ENCODE results near the gene PRKCI. TPM values are rescaled to one million over a fixed set of nuclear protein-coding genes. Genes with fewer than 3 reads are reported as not detected.

The PRKCI gene
- total and polyA plus RNA-seq, 4 donors: 41.8 to 71.5 (median 42.5) TPM

DNA sequence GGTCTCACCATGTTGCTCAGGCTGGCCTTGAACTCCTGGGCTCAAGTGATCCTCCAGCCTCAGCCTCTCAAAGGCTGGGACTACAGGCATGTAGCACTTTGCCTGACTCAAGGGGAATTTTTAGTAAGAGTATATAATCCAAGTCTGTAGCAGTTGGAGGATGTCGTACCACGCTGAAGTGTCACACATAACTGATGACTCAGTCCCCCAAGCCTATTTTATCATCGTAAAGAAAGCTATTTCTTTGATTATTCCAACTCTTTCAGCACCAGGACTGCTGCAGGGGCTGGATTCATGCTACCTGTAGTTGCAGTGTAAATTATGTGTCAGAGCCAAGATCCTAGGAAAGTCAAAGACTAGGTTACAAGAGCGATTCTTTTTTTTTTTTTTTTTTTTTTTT lies 1.4 kb upstream of the PRKCI start:
- H3K27ac ChIP-seq (ENCODE audit: low read depth, low read length): no peak overlapping the region
- H3K4me3 ChIP-seq (ENCODE audit: low read depth, low read length): no peak overlapping the region
- no peaks in the 10 kb centered on the region for H3K27me3 ChIP-seq (ENCODE audit: control insufficient read depth, insufficient read depth, low read length)
- no peak for DNase-seq (ENCODE audit: low read depth in 4 of 6, low spot score in 6 of 6)
- peaks cover 2% of the 10 kb centered on the region for H3K9me3 ChIP-seq (ENCODE audit: control insufficient read depth, insufficient read depth, low read length)
- no peaks in the 10 kb centered on the region for H3K4me1 ChIP-seq (ENCODE audit: control insufficient read depth, insufficient read depth, low read length)
- no peaks in the 10 kb centered on the region for H3K36me3 ChIP-seq (ENCODE audit: control insufficient read depth, insufficient read depth, low read length)
- no CpG with 5 or more reads among the region's 4 CpGs for WGBS (ENCODE audit: insufficient coverage)

DNA sequence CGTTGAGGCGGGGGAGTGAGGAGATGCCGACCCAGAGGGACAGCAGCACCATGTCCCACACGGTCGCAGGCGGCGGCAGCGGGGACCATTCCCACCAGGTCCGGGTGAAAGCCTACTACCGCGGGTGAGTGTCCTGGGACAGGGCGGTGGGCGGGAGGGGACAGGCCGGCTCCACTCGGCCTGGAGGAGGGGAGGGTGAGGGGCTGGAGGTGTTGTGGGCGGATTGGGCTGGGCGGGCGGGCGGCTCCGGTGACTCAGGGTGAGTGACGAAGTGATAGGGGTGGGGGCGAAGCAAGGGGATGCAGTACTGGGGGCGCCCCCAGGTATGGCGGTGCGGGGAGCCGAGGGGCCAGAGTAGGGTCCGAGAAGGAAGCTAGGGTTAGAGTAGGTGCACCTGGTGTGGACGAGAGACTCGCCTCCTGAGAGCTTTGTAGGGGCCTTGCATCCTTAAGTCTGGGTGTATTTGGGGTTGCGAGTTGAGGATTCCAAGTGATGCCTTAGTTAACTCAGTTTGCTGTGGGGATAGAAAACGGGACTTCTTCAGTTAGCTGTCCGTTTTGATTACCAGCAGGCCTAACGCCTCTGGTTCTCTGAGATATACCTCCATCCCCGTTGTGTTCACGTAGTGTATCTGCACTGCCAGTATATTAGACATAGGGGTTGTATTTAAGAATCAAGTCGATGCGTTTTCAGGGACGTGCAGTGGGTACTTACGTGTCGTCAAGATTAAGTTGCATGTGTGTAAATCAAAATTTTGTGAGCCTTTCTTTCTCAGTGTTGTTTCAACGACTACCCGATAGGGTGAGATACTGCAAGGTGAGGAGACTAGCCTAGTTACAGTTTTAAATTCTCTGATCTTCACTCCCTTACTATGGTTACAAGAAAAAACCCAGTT lies 670 bp downstream of the PRKCI start:
- peak; percentile 9 to 71 (median 19) for DNase-seq (ENCODE audit: low read depth in 4 of 6, low spot score in 6 of 6)
- no peaks in the 10 kb centered on the region for H3K36me3 ChIP-seq (ENCODE audit: control insufficient read depth, insufficient read depth, low read length)
- WGBS (ENCODE audit: insufficient coverage): under 1% methylated on average over 40 of the region's 42 CpGs
- peak overlapping the region; percentile 82 for H3K4me3 ChIP-seq (ENCODE audit: low read depth, low read length)
- H3K4me1 ChIP-seq (ENCODE audit: control insufficient read depth, insufficient read depth, low read length): no peaks in the 10 kb centered on the region
- H3K9me3 ChIP-seq (ENCODE audit: control insufficient read depth, insufficient read depth, low read length): peaks cover 2% of the 10 kb centered on the region
- H3K27me3 ChIP-seq (ENCODE audit: control insufficient read depth, insufficient read depth, low read length): no peaks in the 10 kb centered on the region
- peak overlapping the region; percentile 67 for H3K27ac ChIP-seq (ENCODE audit: low read depth, low read length)

DNA sequence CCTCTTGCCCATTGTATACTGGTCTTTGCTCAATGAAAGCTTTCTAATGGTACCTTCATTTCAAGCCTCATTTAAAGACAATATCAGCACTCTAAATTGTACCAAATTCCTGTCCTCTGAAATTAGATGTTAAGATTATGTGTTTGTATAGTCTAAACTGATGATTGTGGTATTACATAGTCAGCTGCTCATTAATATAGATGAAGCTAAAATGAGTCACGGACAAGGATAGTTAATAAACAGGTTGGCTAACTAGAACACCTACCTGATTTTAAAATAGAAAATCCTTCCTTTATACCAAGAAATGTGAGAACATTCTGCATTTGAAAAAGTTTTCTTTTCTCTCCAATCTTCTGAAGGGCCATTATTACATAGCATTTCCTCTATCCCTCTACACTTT lies 2.9 kb downstream of the PRKCI start:
- no peaks in the 10 kb centered on the region for H3K9me3 ChIP-seq (ENCODE audit: control insufficient read depth, insufficient read depth, low read length)
- no peak overlapping the region for H3K27ac ChIP-seq (ENCODE audit: low read depth, low read length)
- no peak overlapping the region for H3K4me3 ChIP-seq (ENCODE audit: low read depth, low read length)
- no CpG with 5 or more reads among the region's 1 CpG for WGBS (ENCODE audit: insufficient coverage)
- no peaks in the 10 kb centered on the region for H3K4me1 ChIP-seq (ENCODE audit: control insufficient read depth, insufficient read depth, low read length)
- DNase-seq (ENCODE audit: low read depth in 4 of 6, low spot score in 6 of 6): no peak
- H3K36me3 ChIP-seq (ENCODE audit: control insufficient read depth, insufficient read depth, low read length): no peaks in the 10 kb centered on the region
- H3K27me3 ChIP-seq (ENCODE audit: control insufficient read depth, insufficient read depth, low read length): no peaks in the 10 kb centered on the region

DNA sequence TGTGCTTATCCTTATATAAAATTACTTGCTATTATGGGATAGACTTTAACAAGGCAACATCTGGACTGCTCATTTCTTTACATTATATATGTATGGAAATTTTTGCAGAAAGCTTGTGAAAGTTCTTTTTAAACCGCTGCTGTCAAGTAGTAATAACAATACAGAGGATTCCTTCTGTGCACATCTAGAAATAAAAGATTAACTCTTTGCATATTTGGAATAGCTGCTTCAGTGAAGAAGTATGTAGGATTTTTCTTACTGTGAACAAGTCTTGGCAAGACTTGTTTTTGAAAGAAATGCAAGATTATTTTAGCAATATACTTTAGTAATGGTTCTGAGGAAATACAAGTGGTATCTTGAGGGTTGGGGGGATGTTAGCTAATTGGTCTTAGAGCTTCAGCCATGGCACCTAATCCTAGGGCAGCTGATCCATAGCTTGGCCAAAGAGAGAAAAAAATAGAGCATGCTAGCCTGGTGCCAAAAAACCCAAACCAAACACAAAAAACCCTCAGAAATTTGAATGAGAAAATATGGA lies 4.3 kb downstream of the PRKCI start:
- DNase-seq (ENCODE audit: low read depth in 4 of 6, low spot score in 6 of 6): no peak
- no peaks in the 10 kb centered on the region for H3K27me3 ChIP-seq (ENCODE audit: control insufficient read depth, insufficient read depth, low read length)
- H3K4me1 ChIP-seq (ENCODE audit: control insufficient read depth, insufficient read depth, low read length): no peaks in the 10 kb centered on the region
- no CpG with 5 or more reads among the region's 1 CpG for WGBS (ENCODE audit: insufficient coverage)
- no peaks in the 10 kb centered on the region for H3K9me3 ChIP-seq (ENCODE audit: control insufficient read depth, insufficient read depth, low read length)
- H3K36me3 ChIP-seq (ENCODE audit: control insufficient read depth, insufficient read depth, low read length): no peaks in the 10 kb centered on the region
- no peak overlapping the region for H3K4me3 ChIP-seq (ENCODE audit: low read depth, low read length)
- no peak overlapping the region for H3K27ac ChIP-seq (ENCODE audit: low read depth, low read length)

DNA sequence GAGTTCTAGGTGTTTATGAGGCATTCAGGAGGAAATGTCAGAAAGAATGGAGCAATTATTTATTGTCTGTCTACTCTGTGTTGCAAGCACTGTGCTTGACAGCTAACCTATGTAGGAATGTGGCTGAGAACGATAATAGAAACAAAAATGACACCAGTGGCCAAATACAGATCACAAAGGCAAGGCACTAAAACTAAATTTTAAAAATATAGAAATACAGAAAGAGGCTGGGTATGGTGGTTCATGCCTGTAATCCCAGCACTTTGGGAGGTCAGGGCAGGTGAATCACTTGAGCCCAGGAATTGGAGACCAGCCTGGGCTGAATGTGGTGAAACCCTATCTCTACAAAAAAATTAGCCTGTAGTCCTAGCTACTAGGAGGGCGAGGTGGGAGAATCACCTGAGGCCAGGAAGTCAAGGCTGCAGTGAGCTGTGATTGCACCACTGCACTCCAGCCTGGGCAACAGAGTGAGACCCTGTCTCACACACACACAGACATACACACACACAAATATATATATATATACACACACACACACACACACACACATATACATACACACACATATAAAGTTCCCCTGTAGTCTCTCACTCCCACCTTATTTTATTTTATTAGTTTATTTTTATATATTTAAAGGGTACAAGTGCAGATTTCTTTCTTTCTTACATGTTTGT lies 6.0 kb downstream of the PRKCI start:
- Histone ChIP-seq H3K27me3 (ENCODE audit: control insufficient read depth, insufficient read depth, low read length) (no peaks in the 10 kb centered on the region), H3K4me3 (ENCODE audit: low read depth, low read length) (no peak overlapping the region), H3K27ac (ENCODE audit: low read depth, low read length) (no peak overlapping the region), H3K36me3 (ENCODE audit: control insufficient read depth, insufficient read depth, low read length) (no peaks in the 10 kb centered on the region), H3K9me3 (ENCODE audit: control insufficient read depth, insufficient read depth, low read length) (no peaks in the 10 kb centered on the region), H3K4me1 (ENCODE audit: control insufficient read depth, insufficient read depth, low read length) (no peaks in the 10 kb centered on the region)
- no peak for DNase-seq (ENCODE audit: low read depth in 4 of 6, low spot score in 6 of 6)
- WGBS (ENCODE audit: insufficient coverage): no CpG with 5 or more reads among the region's 2 CpGs

DNA sequence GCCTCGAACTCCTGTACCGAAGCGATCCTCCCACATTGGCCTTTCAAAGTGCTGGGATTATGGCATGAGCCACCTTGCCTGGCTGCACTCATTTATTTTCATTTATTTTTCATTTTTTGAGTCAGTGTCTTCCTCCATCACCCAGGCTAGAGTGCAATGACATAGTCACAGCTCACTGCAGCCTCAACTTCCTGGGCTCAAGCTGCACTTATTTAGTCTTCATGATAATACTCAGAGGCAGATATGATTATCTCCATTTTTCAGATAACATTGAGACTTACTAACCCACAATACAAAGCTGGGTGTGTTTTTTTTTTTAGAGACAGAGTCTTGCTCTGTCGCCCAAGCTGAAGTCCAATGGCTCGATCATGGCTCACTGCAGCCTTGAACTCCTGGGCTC lies 10.0 kb downstream of the PRKCI start:
- no peak for DNase-seq (ENCODE audit: low read depth in 4 of 6, low spot score in 6 of 6)
- Histone ChIP-seq H3K4me1 (ENCODE audit: control insufficient read depth, insufficient read depth, low read length) (no peaks in the 10 kb centered on the region), H3K27ac (ENCODE audit: low read depth, low read length) (no peak overlapping the region), H3K9me3 (ENCODE audit: control insufficient read depth, insufficient read depth, low read length) (no peaks in the 10 kb centered on the region), H3K4me3 (ENCODE audit: low read depth, low read length) (no peak overlapping the region), H3K27me3 (ENCODE audit: control insufficient read depth, insufficient read depth, low read length) (no peaks in the 10 kb centered on the region), H3K36me3 (ENCODE audit: control insufficient read depth, insufficient read depth, low read length) (peaks cover 11% of the 10 kb centered on the region)
- WGBS (ENCODE audit: insufficient coverage): 85% methylated on average over 5 of the region's 5 CpGs

DNA sequence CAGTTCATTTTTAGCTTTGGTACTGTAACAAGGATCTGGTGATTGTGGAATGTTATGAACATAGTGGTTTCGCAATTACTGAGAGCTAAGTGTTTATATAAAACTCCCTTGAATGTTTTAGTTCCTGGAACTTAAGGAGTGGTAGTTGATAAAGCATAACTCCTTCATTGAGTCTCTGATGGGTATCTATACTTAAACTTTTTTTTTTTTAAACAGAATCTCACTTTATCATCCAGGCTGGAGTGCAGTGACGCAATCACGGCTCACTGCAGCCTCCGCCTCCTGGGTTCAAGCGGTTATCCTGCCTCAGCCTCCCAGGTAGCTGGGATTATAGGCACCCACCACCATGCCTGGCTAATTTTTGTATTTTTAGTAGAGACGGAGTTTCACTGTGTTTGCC lies 11.3 kb downstream of the PRKCI start:
- no peaks in the 10 kb centered on the region for H3K9me3 ChIP-seq (ENCODE audit: control insufficient read depth, insufficient read depth, low read length)
- no peaks in the 10 kb centered on the region for H3K27me3 ChIP-seq (ENCODE audit: control insufficient read depth, insufficient read depth, low read length)
- H3K4me3 ChIP-seq (ENCODE audit: low read depth, low read length): no peak overlapping the region
- WGBS (ENCODE audit: insufficient coverage): 100% methylated on average over 1 of the region's 6 CpGs
- H3K4me1 ChIP-seq (ENCODE audit: control insufficient read depth, insufficient read depth, low read length): no peaks in the 10 kb centered on the region
- DNase-seq (ENCODE audit: low read depth in 4 of 6, low spot score in 6 of 6): no peak
- H3K27ac ChIP-seq (ENCODE audit: low read depth, low read length): no peak overlapping the region
- H3K36me3 ChIP-seq (ENCODE audit: control insufficient read depth, insufficient read depth, low read length): peaks cover 11% of the 10 kb centered on the region

DNA sequence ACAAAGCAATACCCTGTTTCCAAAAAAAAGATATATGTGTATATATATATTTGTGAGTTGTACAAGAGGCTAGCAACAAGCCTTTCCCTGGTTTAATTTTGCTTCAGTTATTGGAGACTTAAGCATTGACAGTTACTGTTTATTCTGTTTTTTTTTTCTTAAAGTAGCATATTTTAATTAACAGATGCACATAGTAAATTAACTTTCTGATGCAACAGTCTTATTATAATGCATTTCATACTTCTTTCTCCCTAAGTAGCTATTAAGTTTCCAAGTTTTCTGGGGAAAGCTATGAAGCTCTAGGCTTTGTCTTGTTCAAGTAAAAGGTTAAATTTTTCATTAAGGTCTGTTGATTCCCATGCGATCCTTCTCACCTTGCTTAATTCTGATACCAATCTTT lies 17.9 kb downstream of the PRKCI start:
- Histone ChIP-seq H3K4me3 (ENCODE audit: low read depth, low read length) (no peak overlapping the region), H3K27me3 (ENCODE audit: control insufficient read depth, insufficient read depth, low read length) (no peaks in the 10 kb centered on the region), H3K9me3 (ENCODE audit: control insufficient read depth, insufficient read depth, low read length) (no peaks in the 10 kb centered on the region), H3K27ac (ENCODE audit: low read depth, low read length) (no peak overlapping the region), H3K4me1 (ENCODE audit: control insufficient read depth, insufficient read depth, low read length) (no peaks in the 10 kb centered on the region), H3K36me3 (ENCODE audit: control insufficient read depth, insufficient read depth, low read length) (peaks cover 11% of the 10 kb centered on the region)
- no CpG with 5 or more reads among the region's 1 CpG for WGBS (ENCODE audit: insufficient coverage)
- DNase-seq (ENCODE audit: low read depth in 4 of 6, low spot score in 6 of 6): no peak

DNA sequence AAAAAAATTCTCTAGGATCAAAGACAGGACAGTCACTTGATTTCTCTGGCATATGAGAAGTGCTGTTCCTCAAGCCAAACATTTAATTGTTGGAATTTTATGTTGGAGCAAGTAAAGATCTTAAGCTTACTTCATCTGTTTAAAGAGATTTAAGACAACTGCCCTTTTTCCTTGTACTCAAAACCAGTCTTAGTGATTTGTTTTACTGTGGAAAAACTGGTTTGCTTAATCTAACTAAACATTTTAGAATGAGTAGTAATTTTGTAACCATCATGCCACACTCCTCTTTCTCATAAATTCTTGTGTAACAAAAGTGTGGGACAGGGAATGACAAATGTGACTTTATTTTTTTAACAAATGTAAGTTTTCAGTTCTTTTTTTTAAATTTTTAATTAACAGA lies 18.4 kb downstream of the PRKCI start:
- DNase-seq (ENCODE audit: low read depth in 4 of 6, low spot score in 6 of 6): no peak
- H3K9me3 ChIP-seq (ENCODE audit: control insufficient read depth, insufficient read depth, low read length): no peaks in the 10 kb centered on the region
- peaks cover 11% of the 10 kb centered on the region for H3K36me3 ChIP-seq (ENCODE audit: control insufficient read depth, insufficient read depth, low read length)
- no peaks in the 10 kb centered on the region for H3K4me1 ChIP-seq (ENCODE audit: control insufficient read depth, insufficient read depth, low read length)
- H3K27ac ChIP-seq (ENCODE audit: low read depth, low read length): no peak overlapping the region
- no peak overlapping the region for H3K4me3 ChIP-seq (ENCODE audit: low read depth, low read length)
- no peaks in the 10 kb centered on the region for H3K27me3 ChIP-seq (ENCODE audit: control insufficient read depth, insufficient read depth, low read length)

DNA sequence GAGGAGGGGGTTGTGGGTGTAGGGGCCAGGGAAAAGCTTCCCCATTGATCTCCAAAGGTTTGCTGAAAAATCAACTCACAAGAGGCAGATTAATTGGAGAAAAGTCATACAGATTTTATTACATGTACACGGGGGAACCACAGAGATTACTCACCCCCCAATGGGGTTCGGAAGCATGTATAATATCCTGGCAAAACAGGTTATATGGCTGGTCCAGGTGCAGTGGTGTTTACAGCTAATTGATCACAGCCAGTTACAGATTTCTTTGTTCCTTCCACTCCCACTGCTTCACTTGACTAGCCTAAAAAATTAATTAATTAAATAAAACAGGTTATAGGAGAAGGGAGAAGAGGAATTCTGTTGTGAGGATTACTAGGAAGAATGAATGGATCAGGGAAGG lies 22.4 kb downstream of the PRKCI start:
- H3K9me3 ChIP-seq (ENCODE audit: control insufficient read depth, insufficient read depth, low read length): no peaks in the 10 kb centered on the region
- peaks cover 2% of the 10 kb centered on the region for H3K36me3 ChIP-seq (ENCODE audit: control insufficient read depth, insufficient read depth, low read length)
- H3K27me3 ChIP-seq (ENCODE audit: control insufficient read depth, insufficient read depth, low read length): no peaks in the 10 kb centered on the region
- no CpG with 5 or more reads among the region's 2 CpGs for WGBS (ENCODE audit: insufficient coverage)
- no peak overlapping the region for H3K27ac ChIP-seq (ENCODE audit: low read depth, low read length)
- no peak overlapping the region for H3K4me3 ChIP-seq (ENCODE audit: low read depth, low read length)
- H3K4me1 ChIP-seq (ENCODE audit: control insufficient read depth, insufficient read depth, low read length): no peaks in the 10 kb centered on the region
- DNase-seq (ENCODE audit: low read depth in 4 of 6, low spot score in 6 of 6): no peak

Measured in spinal cord (tissue), 10 donors.